Sigmoid colon (tissue), 7 donors: ENCODE results near the gene TMC2. TPM values are rescaled to one million over a fixed set of nuclear protein-coding genes. Genes with fewer than 3 reads are reported as not detected.

ENCODE experiments used
- DNase-seq: peaks from one replicate; pipeline ENCODE4 v3.0.0-alpha.2; 2019
- H3K27ac ChIP-seq, 4 donors: fragments of 200-600 bp; sonication (generic); one replicate each; pipeline ENCODE4 v1.5.1; 2016 to 2019; ENCODE audit warnings: mild to moderate bottlenecking in 1 of 4
- H3K27me3 ChIP-seq, 3 donors: fragments of 200-600 bp; sonication (generic); one replicate each; pipeline ENCODE4 v1.5.1; 2019; ENCODE audit warnings: mild to moderate bottlenecking in 1 of 3
- H3K36me3 ChIP-seq, 4 donors: fragments of 200-600 bp; sonication (generic); one replicate each; pipeline ENCODE4 v1.5.1; 2016 to 2019
- H3K4me1 ChIP-seq, 4 donors: fragments of 200-600 bp; sonication (generic); one replicate each; pipeline ENCODE4 v1.5.1; 2017 to 2019
- H3K4me3 ChIP-seq, 4 donors: fragments of 200-600 bp; sonication (generic); one replicate each; pipeline ENCODE4 v1.5.1; 2017 to 2019; ENCODE audit warnings: mild to moderate bottlenecking in 2 of 4, moderate library complexity in 1 of 4
- H3K9me3 ChIP-seq, 4 donors: fragments of 200-600 bp in 3 of 4; sonication (generic) in 3 of 4; one replicate each; pipeline versions ENCODE4 v1.5.1 to v1.6.1; 2013 to 2019
- CTCF ChIP-seq, 4 experiments: fragments of 450-650 bp in 3 of 4; fragments of 200-600 bp in 1 of 4; IDR thresholded peaks; one replicate each; pipeline ENCODE4 v1.5.1; 2016 to 2019; ENCODE audit warnings: antibody characterized with exemption in 4 of 4, mild to moderate bottlenecking in 3 of 4, moderate library complexity in 2 of 4
- EP300 ChIP-seq, 4 donors: sonication (generic); formaldehyde crosslinking; IDR thresholded peaks; one replicate each; pipeline ENCODE4 v1.6.1; 2017; ENCODE audit warnings: antibody characterized with exemption in 4 of 4
- POLR2A ChIP-seq, 2 donors: fragments of 450-650 bp; IDR thresholded peaks; one replicate each; pipeline ENCODE4 v1.6.1; 2016; ENCODE audit warnings: antibody characterized with exemption in 2 of 2, mild to moderate bottlenecking in 2 of 2, moderate library complexity in 2 of 2
- POLR2AphosphoS5 ChIP-seq, 4 donors: sonication (generic); formaldehyde crosslinking; IDR thresholded peaks; one replicate each; pipeline ENCODE4 v1.6.1; 2017; ENCODE audit warnings: antibody characterized with exemption in 4 of 4
- WGBS, 2 donors: extraction: QIAGEN DNeasy Blood & Tissue Kit; methylation state at CpG; one replicate each; pipeline ENCODE4 v1.1.7; 2013; 5-methylcytosine and 5-hydroxymethylcytosine counted together
- intact Hi-C: fragments of 100-400 bp; cut with DNase I; formaldehyde crosslinking; loops from one replicate; pipeline ENCODE4 v1.15.1; 2023
- polyA plus RNA-seq, 3 donors: library from polyadenylated mRNA; stranded (reverse); fragments of 200-250 nt; gene quantifications; one replicate each; pipeline ENCODE4 v1.2.3, GENCODE V29; 2013
- total RNA-seq, 4 donors: library from RNA; depleted of rRNA; stranded (reverse); fragments of >200 nt; gene quantifications; one replicate each; pipeline ENCODE4 v1.1.0, GENCODE V29; 2016
- donor health status: healthy with polysubstance abuse.
- donor health status: Bipolar disorder and iron deficiency.
- donor health status: healthy.

Gene TMC2
- total and polyA plus RNA-seq, 7 donors, result 0.19 to 0.60 (median 0.28) TPM; not detected in 4

GRCh38 chr20:2626853-2627541 lies 90.6 kb downstream of the TMC2 start:
- H3K9me3 ChIP-seq, result peaks cover 0 to 4% (median under 1%) of the 10 kb centered on the region in 4 donors
- intact Hi-C loops, result no loop called here

GRCh38 chr20:2631228-2631627 lies 94.9 kb downstream of the TMC2 start:
- WGBS, 2 donors, result 10 to 28% methylated on average over 1 of the region's 1 CpG
- intact Hi-C loops, result no loop called here
- Histone ChIP-seq H3K36me3 (no peaks in the 10 kb centered on the region), H3K4me3 (no peak overlapping the region), H3K27ac (no peak overlapping the region), H3K27me3 (peaks cover 0 to 7% (median 0%) of the 10 kb centered on the region in 3 donors), H3K9me3 (peaks cover 0 to 4% (median under 1%) of the 10 kb centered on the region in 4 donors), H3K4me1 (no peaks in the 10 kb centered on the region)
- TF ChIP-seq POLR2A (IDR thresholded peaks at IDR 0.05), result no peak
- TF ChIP-seq EP300 (IDR thresholded peaks at IDR 0.05), result no peak
- no peak for TF ChIP-seq CTCF (IDR thresholded peaks at IDR 0.05)
- no peak for TF ChIP-seq POLR2AphosphoS5 (IDR thresholded peaks at IDR 0.05)
- no peak for DNase-seq

More at GRCh38 chr20:2626853-2627541, 90.6 kb downstream of the TMC2 start:
- Histone ChIP-seq H3K27ac (no peak overlapping the region), H3K36me3 (no peaks in the 10 kb centered on the region), H3K27me3 (peaks cover 0 to 7% (median 0%) of the 10 kb centered on the region in 3 donors), H3K4me1 (no peaks in the 10 kb centered on the region), H3K4me3 (no peak overlapping the region)
- no peak for DNase-seq
- TF ChIP-seq EP300 (IDR thresholded peaks at IDR 0.05), result no peak
- no peak for TF ChIP-seq POLR2A (IDR thresholded peaks at IDR 0.05)
- TF ChIP-seq POLR2AphosphoS5 (IDR thresholded peaks at IDR 0.05), result no peak
- no peak for TF ChIP-seq CTCF (IDR thresholded peaks at IDR 0.05)
- 37 to 65% methylated on average over 9 of the region's 9 CpGs for WGBS, 2 donors

GRCh38 chr20:2633381-2633780 lies 97.0 kb downstream of the TMC2 start:
- peaks cover 0 to 4% (median under 1%) of the 10 kb centered on the region in 4 donors for H3K9me3 ChIP-seq
- no peak overlapping the region for H3K4me3 ChIP-seq
- no peaks in the 10 kb centered on the region for H3K36me3 ChIP-seq
- H3K27ac ChIP-seq, result no peak overlapping the region
- no peak for TF ChIP-seq POLR2AphosphoS5 (IDR thresholded peaks at IDR 0.05)
- no peak for TF ChIP-seq EP300 (IDR thresholded peaks at IDR 0.05)
- TF ChIP-seq POLR2A (IDR thresholded peaks at IDR 0.05), result no peak
- TF ChIP-seq CTCF (IDR thresholded peaks at IDR 0.05), result no peak
- intact Hi-C loops, result no loop called here
- DNase-seq, result no peak
- 6 to 24% methylated on average over 1 of the region's 1 CpG for WGBS, 2 donors
- peaks cover 0 to 7% (median 0%) of the 10 kb centered on the region in 3 donors for H3K27me3 ChIP-seq
- H3K4me1 ChIP-seq, result no peaks in the 10 kb centered on the region

- Histone ChIP-seq H3K36me3 (peaks cover 0 to 8% (median 0%) of the 10 kb centered on the region in 4 donors), H3K4me3 (no peak overlapping the region), H3K27me3 (no peaks in the 10 kb centered on the region), H3K9me3 (no peaks in the 10 kb centered on the region), H3K4me1 (no peaks in the 10 kb centered on the region), H3K27ac (no peak overlapping the region)
- no peak for DNase-seq
- 81 to 88% methylated on average over 6 of the region's 6 CpGs for WGBS, 2 donors
- intact Hi-C loops, result no loop called here
- no peak for TF ChIP-seq POLR2A (IDR thresholded peaks at IDR 0.05)
- TF ChIP-seq CTCF (IDR thresholded peaks at IDR 0.05), result no peak
- TF ChIP-seq POLR2AphosphoS5 (IDR thresholded peaks at IDR 0.05), result no peak
- TF ChIP-seq EP300 (IDR thresholded peaks at IDR 0.05), result no peak
Observed at GRCh38 chr20:2637246-2637645, 100.9 kb downstream of the TMC2 start.
